ENCODE results near the gene PTPA. TPM values are rescaled to one million over a fixed set of nuclear protein-coding genes. Genes with fewer than 3 reads are reported as not detected.

The PTPA gene
- total and polyA plus RNA-seq, 9 of the 15 experiments (the other 6 are each of a cell fraction or from before 2014, with no cell fraction given): 1.7 to 121 (median 72.6) TPM

DNA sequence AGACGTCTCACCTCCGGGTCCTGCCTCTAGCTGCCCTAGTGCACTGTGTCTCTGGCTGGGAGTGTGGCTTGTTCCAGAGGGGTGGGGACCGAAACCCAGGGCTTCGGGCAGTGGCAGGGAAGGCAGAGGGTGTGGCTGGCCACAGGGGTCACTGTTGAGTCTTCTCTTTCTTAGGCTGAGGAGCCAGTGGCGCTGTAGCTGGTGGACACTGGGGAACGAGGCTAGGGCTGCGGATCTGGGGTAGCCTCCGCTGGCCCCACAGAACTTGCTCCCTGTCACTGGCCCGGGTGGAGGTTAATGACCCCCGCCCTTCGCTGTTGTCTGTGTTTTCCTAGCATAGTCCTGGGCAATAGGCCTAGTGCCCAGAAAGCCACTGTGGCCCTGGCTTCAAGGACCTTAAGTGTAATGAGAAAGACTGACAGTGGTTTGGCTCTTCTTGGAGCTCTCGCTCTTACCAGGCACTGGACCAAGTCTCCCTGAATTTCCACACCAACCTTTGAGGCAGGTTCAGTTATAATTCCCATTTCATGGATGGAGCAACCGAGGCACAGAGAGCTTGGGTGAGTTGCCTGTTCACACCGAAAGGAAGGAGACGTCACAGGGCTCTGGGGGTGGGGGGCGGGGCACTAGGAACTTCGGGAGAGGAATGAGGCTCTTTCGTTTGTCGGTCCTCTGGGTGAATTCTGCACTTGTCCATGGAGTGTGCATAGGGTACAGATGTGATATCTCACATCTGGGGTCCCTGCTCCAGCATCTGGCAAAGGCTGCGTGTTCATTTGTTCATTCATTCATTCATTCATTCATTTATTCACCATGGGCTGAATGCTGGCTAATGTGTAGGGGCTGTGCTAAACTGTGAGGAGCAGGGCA lies 71.6 kb downstream of the PTPA start (continued):
- TF ChIP-seq SMARCB1 (IDR thresholded peaks at IDR 0.05; ENCODE audit: insufficient read length, low read depth) (no peak), MAZ (CRISPR knock-in tag; conservative IDR thresholded peaks at IDR 0.05 in 1 of 2, IDR thresholded peaks at IDR 0.05 in 1 of 2) (no peak), KDM4B (IDR thresholded peaks at IDR 0.05; ENCODE audit: borderline replicate concordance in 2 of 2, low read depth in 1 of 2) (no peak), ZNF830 (CRISPR knock-in tag; IDR thresholded peaks at IDR 0.05) (no peak), ZNF408 (CRISPR knock-in tag; IDR thresholded peaks at IDR 0.05; ENCODE audit: low read depth) (no peak), RBM25 (IDR thresholded peaks at IDR 0.05; ENCODE audit: low read depth, low read length, severe bottlenecking) (peak; percentile 71), RB1 (IDR thresholded peaks at IDR 0.05; ENCODE audit: low read depth) (peak; percentile 30; the same call in 1 of the 2 replicates)
- TF ChIP-seq, protein P1, sequence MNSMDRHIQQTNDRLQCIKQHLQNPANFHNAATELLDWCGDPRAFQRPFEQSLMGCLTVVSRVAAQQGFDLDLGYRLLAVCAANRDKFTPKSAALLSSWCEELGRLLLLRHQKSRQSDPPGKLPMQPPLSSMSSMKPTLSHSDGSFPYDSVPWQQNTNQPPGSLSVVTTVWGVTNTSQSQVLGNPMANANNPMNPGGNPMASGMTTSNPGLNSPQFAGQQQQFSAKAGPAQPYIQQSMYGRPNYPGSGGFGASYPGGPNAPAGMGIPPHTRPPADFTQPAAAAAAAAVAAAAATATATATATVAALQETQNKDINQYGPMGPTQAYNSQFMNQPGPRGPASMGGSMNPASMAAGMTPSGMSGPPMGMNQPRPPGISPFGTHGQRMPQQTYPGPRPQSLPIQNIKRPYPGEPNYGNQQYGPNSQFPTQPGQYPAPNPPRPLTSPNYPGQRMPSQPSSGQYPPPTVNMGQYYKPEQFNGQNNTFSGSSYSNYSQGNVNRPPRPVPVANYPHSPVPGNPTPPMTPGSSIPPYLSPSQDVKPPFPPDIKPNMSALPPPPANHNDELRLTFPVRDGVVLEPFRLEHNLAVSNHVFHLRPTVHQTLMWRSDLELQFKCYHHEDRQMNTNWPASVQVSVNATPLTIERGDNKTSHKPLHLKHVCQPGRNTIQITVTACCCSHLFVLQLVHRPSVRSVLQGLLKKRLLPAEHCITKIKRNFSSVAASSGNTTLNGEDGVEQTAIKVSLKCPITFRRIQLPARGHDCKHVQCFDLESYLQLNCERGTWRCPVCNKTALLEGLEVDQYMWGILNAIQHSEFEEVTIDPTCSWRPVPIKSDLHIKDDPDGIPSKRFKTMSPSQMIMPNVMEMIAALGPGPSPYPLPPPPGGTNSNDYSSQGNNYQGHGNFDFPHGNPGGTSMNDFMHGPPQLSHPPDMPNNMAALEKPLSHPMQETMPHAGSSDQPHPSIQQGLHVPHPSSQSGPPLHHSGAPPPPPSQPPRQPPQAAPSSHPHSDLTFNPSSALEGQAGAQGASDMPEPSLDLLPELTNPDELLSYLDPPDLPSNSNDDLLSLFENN (IDR thresholded peaks at IDR 0.05; ENCODE audit: low read depth in 2 of 2, low read length in 2 of 2): no peak
- TF ChIP-seq, protein P2, sequence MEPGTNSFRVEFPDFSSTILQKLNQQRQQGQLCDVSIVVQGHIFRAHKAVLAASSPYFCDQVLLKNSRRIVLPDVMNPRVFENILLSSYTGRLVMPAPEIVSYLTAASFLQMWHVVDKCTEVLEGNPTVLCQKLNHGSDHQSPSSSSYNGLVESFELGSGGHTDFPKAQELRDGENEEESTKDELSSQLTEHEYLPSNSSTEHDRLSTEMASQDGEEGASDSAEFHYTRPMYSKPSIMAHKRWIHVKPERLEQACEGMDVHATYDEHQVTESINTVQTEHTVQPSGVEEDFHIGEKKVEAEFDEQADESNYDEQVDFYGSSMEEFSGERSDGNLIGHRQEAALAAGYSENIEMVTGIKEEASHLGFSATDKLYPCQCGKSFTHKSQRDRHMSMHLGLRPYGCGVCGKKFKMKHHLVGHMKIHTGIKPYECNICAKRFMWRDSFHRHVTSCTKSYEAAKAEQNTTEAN (CRISPR knock-in tag; IDR thresholded peaks at IDR 0.05): no peak
- TF ChIP-seq, protein P3, sequence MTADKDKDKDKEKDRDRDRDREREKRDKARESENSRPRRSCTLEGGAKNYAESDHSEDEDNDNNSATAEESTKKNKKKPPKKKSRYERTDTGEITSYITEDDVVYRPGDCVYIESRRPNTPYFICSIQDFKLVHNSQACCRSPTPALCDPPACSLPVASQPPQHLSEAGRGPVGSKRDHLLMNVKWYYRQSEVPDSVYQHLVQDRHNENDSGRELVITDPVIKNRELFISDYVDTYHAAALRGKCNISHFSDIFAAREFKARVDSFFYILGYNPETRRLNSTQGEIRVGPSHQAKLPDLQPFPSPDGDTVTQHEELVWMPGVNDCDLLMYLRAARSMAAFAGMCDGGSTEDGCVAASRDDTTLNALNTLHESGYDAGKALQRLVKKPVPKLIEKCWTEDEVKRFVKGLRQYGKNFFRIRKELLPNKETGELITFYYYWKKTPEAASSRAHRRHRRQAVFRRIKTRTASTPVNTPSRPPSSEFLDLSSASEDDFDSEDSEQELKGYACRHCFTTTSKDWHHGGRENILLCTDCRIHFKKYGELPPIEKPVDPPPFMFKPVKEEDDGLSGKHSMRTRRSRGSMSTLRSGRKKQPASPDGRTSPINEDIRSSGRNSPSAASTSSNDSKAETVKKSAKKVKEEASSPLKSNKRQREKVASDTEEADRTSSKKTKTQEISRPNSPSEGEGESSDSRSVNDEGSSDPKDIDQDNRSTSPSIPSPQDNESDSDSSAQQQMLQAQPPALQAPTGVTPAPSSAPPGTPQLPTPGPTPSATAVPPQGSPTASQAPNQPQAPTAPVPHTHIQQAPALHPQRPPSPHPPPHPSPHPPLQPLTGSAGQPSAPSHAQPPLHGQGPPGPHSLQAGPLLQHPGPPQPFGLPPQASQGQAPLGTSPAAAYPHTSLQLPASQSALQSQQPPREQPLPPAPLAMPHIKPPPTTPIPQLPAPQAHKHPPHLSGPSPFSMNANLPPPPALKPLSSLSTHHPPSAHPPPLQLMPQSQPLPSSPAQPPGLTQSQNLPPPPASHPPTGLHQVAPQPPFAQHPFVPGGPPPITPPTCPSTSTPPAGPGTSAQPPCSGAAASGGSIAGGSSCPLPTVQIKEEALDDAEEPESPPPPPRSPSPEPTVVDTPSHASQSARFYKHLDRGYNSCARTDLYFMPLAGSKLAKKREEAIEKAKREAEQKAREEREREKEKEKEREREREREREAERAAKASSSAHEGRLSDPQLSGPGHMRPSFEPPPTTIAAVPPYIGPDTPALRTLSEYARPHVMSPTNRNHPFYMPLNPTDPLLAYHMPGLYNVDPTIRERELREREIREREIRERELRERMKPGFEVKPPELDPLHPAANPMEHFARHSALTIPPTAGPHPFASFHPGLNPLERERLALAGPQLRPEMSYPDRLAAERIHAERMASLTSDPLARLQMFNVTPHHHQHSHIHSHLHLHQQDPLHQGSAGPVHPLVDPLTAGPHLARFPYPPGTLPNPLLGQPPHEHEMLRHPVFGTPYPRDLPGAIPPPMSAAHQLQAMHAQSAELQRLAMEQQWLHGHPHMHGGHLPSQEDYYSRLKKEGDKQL (CRISPR knock-in tag; IDR thresholded peaks at IDR 0.05; ENCODE audit: borderline replicate concordance): no peak
